Measurements from ENCODE around the gene GLI3. TPM values are rescaled to one million over a fixed set of nuclear protein-coding genes. Genes with fewer than 3 reads are reported as not detected.

GLI3 gene
- total RNA-seq, 1 donor from 2014 or later, result 136 TPM

DNA sequence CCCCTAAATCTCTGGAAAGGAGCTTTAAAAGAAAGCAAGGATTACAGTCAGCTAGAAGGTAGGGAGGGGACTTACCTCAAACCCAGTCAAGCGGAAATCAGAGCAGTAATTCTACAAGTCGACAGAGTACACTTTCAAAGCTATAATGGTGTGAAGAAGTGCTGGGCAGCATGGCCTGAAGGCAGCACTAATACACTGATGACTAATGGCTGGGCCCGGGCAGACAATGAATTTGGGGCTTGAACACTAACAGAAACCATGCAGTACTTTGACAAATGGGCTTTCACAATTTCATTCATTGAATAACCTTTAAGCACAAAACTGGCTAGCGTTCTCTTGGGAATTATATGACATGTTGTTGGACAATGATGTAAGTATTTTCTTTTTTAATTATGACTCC, 4.7 kb downstream of the GLI3 start:
- Mint-ChIP-seq H3K27me3 (ENCODE audit: low read depth) (no peaks in the 10 kb centered on the region), H3K27ac (ENCODE audit: unreplicated experiment) (peak overlapping the region; percentile 75), H3K4me1 (peaks cover 84% of the 10 kb centered on the region), H3K4me3 (peak overlapping the region; percentile 96), H3K36me3 (ENCODE audit: low read depth) (peaks cover 3% of the 10 kb centered on the region), H3K9me3 (no peaks in the 10 kb centered on the region)
- DNase-seq (ENCODE audit: low read depth, low spot score), result peak; percentile 22
- TF ChIP-seq, protein P1, sequence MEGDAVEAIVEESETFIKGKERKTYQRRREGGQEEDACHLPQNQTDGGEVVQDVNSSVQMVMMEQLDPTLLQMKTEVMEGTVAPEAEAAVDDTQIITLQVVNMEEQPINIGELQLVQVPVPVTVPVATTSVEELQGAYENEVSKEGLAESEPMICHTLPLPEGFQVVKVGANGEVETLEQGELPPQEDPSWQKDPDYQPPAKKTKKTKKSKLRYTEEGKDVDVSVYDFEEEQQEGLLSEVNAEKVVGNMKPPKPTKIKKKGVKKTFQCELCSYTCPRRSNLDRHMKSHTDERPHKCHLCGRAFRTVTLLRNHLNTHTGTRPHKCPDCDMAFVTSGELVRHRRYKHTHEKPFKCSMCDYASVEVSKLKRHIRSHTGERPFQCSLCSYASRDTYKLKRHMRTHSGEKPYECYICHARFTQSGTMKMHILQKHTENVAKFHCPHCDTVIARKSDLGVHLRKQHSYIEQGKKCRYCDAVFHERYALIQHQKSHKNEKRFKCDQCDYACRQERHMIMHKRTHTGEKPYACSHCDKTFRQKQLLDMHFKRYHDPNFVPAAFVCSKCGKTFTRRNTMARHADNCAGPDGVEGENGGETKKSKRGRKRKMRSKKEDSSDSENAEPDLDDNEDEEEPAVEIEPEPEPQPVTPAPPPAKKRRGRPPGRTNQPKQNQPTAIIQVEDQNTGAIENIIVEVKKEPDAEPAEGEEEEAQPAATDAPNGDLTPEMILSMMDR (conservative IDR thresholded peaks at IDR 0.05), result no peak

DNA sequence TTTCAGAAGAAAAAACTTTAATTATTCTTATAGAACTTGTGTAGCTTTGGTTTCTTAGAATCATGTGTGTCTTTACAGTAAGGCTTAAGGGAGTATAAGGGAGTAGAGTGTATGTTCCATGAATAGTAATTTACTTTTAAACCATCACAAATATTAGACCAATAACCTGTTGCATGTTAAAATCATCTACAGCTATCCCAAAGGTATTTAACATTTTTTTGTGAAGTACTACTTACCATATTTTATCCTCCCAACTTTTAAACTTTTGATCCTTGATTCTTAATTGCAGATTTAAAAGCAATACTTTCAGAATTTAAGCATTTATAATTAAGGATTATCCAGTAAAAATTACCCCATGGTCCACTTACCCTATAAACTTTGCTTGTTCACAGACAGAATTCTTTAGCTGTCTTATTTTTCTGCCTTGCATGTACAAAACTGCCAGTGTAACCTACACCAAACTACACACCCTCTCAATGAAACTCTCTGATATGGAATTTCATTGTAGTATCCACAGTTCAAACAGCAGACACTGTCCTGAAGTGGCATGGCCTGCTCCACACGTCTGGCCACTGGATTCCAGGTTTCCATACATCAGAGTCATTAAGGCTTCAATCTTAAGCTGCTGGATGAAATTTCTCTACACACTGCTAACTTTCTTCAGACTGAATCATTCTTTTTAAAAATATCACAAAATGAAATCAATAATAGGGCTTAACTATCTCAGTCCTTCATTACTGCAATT, 5.8 kb downstream of the GLI3 start:
- H3K27me3 Mint-ChIP-seq (ENCODE audit: low read depth), result no peaks in the 10 kb centered on the region
- peak overlapping the region; percentile 96 for H3K4me3 Mint-ChIP-seq
- no peaks in the 10 kb centered on the region for H3K9me3 Mint-ChIP-seq
- DNase-seq (ENCODE audit: low read depth, low spot score), result no peak
- peak overlapping the region; percentile 51 for H3K27ac Mint-ChIP-seq (ENCODE audit: unreplicated experiment)
- H3K4me1 Mint-ChIP-seq, result peaks cover 95% of the 10 kb centered on the region
- peaks cover 3% of the 10 kb centered on the region for H3K36me3 Mint-ChIP-seq (ENCODE audit: low read depth)
- TF ChIP-seq, protein P1 (conservative IDR thresholded peaks at IDR 0.05), result no peak

DNA sequence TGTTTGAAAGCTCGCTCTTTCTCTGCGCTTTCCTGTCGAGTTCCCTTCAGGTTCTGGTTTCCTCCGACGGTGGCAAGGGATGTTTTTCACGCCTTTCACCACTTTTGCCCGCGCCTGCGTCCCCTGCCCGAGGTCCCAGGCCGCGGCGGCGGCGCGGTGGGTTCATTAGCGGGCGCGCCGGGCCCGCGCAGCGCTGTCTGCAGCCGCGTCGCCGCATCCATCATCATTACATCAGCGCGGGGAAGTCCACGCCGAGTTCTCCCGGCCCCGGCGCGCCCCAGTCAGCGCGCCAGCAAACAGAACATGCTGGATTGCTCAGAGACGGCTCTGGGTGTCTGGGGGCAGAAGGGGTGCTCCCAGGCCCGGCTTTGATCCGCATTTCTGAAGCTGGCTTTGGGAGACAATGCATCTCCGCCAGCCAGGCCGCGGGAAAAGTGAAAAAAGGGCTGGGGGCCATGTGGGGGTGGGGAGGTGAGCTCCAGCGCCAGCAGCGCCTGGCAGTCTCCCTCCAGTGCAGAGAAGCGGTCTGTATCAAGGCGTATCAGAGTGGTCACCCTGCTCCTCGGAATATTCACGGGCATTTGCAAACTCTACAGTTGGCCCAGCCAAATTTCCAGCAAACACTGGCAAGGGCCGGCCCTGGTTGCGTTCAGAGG, 8.9 kb downstream of the GLI3 start:
- peak overlapping the region; percentile 53 for H3K27ac Mint-ChIP-seq (ENCODE audit: unreplicated experiment)
- peaks cover 96% of the 10 kb centered on the region for H3K4me1 Mint-ChIP-seq
- TF ChIP-seq, protein P1 (conservative IDR thresholded peaks at IDR 0.05), result no peak
- no peaks in the 10 kb centered on the region for H3K36me3 Mint-ChIP-seq (ENCODE audit: low read depth)
- H3K4me3 Mint-ChIP-seq, result peak overlapping the region; percentile 70
- H3K27me3 Mint-ChIP-seq (ENCODE audit: low read depth), result no peaks in the 10 kb centered on the region
- DNase-seq (ENCODE audit: low read depth, low spot score), result peak; percentile 23
- no peaks in the 10 kb centered on the region for H3K9me3 Mint-ChIP-seq

DNA sequence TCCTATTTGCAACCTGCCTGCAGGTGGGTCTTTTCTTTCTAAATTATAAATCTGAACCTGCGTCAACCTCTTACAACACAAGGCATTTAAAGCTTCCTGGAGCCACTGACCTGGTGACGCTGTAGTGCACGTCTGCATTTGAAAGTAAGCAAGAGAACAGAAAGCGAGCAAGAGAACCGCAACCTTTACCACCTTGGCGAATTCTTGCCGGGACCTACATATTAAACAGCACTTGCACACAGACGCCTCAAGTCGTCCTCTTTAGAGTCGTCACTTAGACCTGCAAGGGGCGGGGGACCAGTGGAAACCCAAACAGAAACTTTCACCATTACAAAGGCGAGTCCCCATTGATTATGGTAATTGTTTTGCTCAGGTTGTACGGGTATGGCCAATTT, 9.5 kb downstream of the GLI3 start:
- DNase-seq (ENCODE audit: low read depth, low spot score), result no peak
- H3K9me3 Mint-ChIP-seq, result no peaks in the 10 kb centered on the region

DNA sequence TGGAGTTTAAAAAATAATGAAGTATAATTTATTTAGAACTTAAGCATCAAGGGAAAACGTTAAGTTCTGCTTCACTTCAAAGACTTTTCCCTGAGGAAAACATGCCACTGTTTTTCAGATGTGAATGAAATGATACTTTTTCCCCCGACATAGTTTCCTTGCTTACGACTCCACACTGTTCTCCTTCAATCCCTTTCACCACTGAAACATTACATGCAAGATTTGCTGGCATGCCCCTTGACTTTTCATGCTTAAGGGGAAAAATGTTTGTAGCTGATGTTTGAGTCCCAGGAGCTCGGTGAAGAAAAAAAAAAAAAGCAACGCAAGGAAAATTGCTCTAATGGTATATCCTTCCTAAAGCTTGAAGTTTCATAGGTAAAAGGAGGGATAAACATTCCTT, 10.0 kb downstream of the GLI3 start:
- Mint-ChIP-seq H3K4me1 (peaks cover 96% of the 10 kb centered on the region), H3K27me3 (ENCODE audit: low read depth) (no peaks in the 10 kb centered on the region), H3K27ac (ENCODE audit: unreplicated experiment) (no peak overlapping the region), H3K4me3 (peak overlapping the region; percentile 70), H3K9me3 (no peaks in the 10 kb centered on the region), H3K36me3 (ENCODE audit: low read depth) (no peaks in the 10 kb centered on the region)
- TF ChIP-seq, protein P1 (conservative IDR thresholded peaks at IDR 0.05), result no peak
- no peak for DNase-seq (ENCODE audit: low read depth, low spot score)

More for the DNA sequence above, 9.5 kb downstream of the GLI3 start:
- Mint-ChIP-seq H3K27ac (ENCODE audit: unreplicated experiment) (peak overlapping the region; percentile 53), H3K27me3 (ENCODE audit: low read depth) (no peaks in the 10 kb centered on the region), H3K36me3 (ENCODE audit: low read depth) (no peaks in the 10 kb centered on the region), H3K4me1 (peaks cover 96% of the 10 kb centered on the region), H3K4me3 (peak overlapping the region; percentile 70)
- TF ChIP-seq, protein P1 (conservative IDR thresholded peaks at IDR 0.05), result peak; percentile 19

Measured in neural crest cell (in vitro differentiated cells).